Measurements from ENCODE around the gene ATP6V0A1.
"Not testable (repeated sequence)": the region's sequence is repeated elsewhere in the genome, so short reads cannot be mapped to it uniquely, and the experiment has no call there.

The ATP6V0A1 gene

GRCh38 chr17:42438600-42439567 is 19.8 kb upstream of the ATP6V0A1 start:
- FAIRE-seq: no peak

GRCh38 chr17:42441371-42442195 is 17.1 kb upstream of the ATP6V0A1 start:
- FAIRE-seq: no peak

GRCh38 chr17:42442196-42442565 is 16.5 kb upstream of the ATP6V0A1 start:
- FAIRE-seq: no peak

GRCh38 chr17:42449176-42449575 is 9.5 kb upstream of the ATP6V0A1 start:
- FAIRE-seq: not testable (repeated sequence)

- FAIRE-seq: not testable (repeated sequence)
Measured at GRCh38 chr17:42449838-42450237, 8.8 kb upstream of the ATP6V0A1 start.

GRCh38 chr17:42451270-42451669 is 7.4 kb upstream of the ATP6V0A1 start:
- not testable (repeated sequence) for FAIRE-seq

- FAIRE-seq: no peak
Measured at GRCh38 chr17:42453439-42453838, 5.2 kb upstream of the ATP6V0A1 start.

GRCh38 chr17:42454987-42455386 is 3.7 kb upstream of the ATP6V0A1 start:
- not testable (repeated sequence) for FAIRE-seq

- no peak for FAIRE-seq
Measured at GRCh38 chr17:42456223-42457106, 2.2 kb upstream of the ATP6V0A1 start.

GRCh38 chr17:42457107-42457792 is 1.4 kb upstream of the ATP6V0A1 start:
- FAIRE-seq: no peak

- FAIRE-seq: no peak
Measured at GRCh38 chr17:42459256-42459800, 650 bp downstream of the ATP6V0A1 start.

GRCh38 chr17:42459801-42460281 is 1.2 kb downstream of the ATP6V0A1 start:
- FAIRE-seq: no peak

- no peak for FAIRE-seq
Measured at GRCh38 chr17:42460371-42460770, 1.7 kb downstream of the ATP6V0A1 start.

GRCh38 chr17:42463976-42464400 is 5.3 kb downstream of the ATP6V0A1 start:
- no peak for FAIRE-seq

GRCh38 chr17:42467889-42468288 is 9.2 kb downstream of the ATP6V0A1 start:
- FAIRE-seq: no peak

GRCh38 chr17:42472709-42473521 is 14.2 kb downstream of the ATP6V0A1 start:
- FAIRE-seq: no peak

GRCh38 chr17:42474276-42474675 is 15.6 kb downstream of the ATP6V0A1 start:
- no peak for FAIRE-seq

- FAIRE-seq: no peak
Measured at GRCh38 chr17:42475121-42475520, 16.4 kb downstream of the ATP6V0A1 start.

- FAIRE-seq: no peak
Measured at GRCh38 chr17:42475835-42476234, 17.2 kb downstream of the ATP6V0A1 start.

- no peak for FAIRE-seq
Measured at GRCh38 chr17:42476411-42476810, 17.7 kb downstream of the ATP6V0A1 start.

- FAIRE-seq: no peak
Measured at GRCh38 chr17:42477173-42477572, 18.5 kb downstream of the ATP6V0A1 start.

Data from TTC549 (cell line).